ENCODE measurements around the gene PSMA6. TPM values are rescaled to one million over a fixed set of nuclear protein-coding genes. Genes with fewer than 3 reads are reported as not detected.

The PSMA6 gene
- total and polyA plus RNA-seq, 2 of the 13 experiments (the other 11 are each of a cell fraction or from before 2014, with no cell fraction given) = 525 to 1,109 TPM

DNA sequence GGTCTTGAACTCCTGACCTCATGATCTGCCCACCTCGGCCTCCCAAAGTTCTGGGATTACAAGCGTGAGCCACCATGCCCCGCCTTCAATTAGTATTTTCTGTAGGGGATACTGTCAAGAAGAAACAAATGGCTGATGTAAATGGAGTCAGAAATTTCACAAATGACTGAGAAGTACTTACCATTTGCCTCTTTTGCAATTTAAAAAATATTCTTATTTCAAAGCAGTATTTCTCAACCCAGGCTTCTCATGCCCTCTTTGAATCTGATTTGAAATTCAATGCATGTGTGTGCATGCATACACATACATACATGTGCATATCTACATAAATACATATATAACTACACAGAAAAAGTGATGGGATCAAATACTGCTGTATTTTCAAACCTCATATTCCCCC lies 4.4 kb downstream of the PSMA6 start:
- ChIA-PET POLR2A (interaction anchor here (0.7 kb wide), 2 partner anchors 109 to 174 kb away, joined by 3 to 6 read pairs; no protein-coding TSS in a partner anchor), CTCF (ENCODE audit: low intra/inter-chr PET ratio, low total read pairs) (no interaction called here)
- BruUV-seq (replicated peaks) = no TSS peak
- in situ Hi-C loops (cut with HindIII; ENCODE audit: extremely low pct_ligation_motif_present, low pct_unique_long_range_greater_than_20kb) (no loop called here), intact Hi-C loops (cut with micrococcal nuclease; ENCODE audit: unreplicated experiment) (loop anchor here (10.0 kb wide), 2 partner anchors 252 to 508 kb away; partner anchors contain the start of genes FAM177A1 and RALGAPA1)
- peaks cover 94% of the 10 kb centered on the region for H3K79me2 ChIP-seq (ENCODE audit: insufficient read depth, low read length)
- H3K9me3 ChIP-seq (ENCODE audit: low read length) = no peaks in the 10 kb centered on the region
- ATAC-seq = no peak
- H2AFZ ChIP-seq (ENCODE audit: low read length) = no peak overlapping the region
- H3K36me3 ChIP-seq (replicated peaks in 1 of 2; ENCODE audit: control insufficient read depth in 1 of 2, insufficient read depth in 2 of 2, low read length in 2 of 2) = peaks cover 8 to 14% of the 10 kb centered on the region in 2 experiments; a peak in 4 of 5 replicates
- H3K27me3 ChIP-seq (ENCODE audit: control insufficient read depth in 1 of 2, insufficient read depth in 2 of 2, low read length in 2 of 2) = no peaks in the 10 kb centered on the region; a peak in 2 of 5 replicates
- H3K27ac ChIP-seq (ENCODE audit: extremely low read length, insufficient read depth, low read length) = no peak overlapping the region
- H3K9ac ChIP-seq (ENCODE audit: insufficient read depth, low read depth, low read length) = no peak overlapping the region
- H3K4me1 ChIP-seq (ENCODE audit: insufficient read depth, low read length) = peaks cover 56% of the 10 kb centered on the region
- peaks cover 54% of the 10 kb centered on the region for H4K20me1 ChIP-seq (ENCODE audit: insufficient read depth, low read length)
- WGBS (ENCODE audit: low lambda C conversion rate) = 93% methylated on average over 3 of the region's 3 CpGs
- DNase-seq (ENCODE audit: low spot score) = no peak
- no peak overlapping the region for H3K4me2 ChIP-seq (ENCODE audit: low read depth, low read length)
- TF ChIP-seq, protein P1, sequence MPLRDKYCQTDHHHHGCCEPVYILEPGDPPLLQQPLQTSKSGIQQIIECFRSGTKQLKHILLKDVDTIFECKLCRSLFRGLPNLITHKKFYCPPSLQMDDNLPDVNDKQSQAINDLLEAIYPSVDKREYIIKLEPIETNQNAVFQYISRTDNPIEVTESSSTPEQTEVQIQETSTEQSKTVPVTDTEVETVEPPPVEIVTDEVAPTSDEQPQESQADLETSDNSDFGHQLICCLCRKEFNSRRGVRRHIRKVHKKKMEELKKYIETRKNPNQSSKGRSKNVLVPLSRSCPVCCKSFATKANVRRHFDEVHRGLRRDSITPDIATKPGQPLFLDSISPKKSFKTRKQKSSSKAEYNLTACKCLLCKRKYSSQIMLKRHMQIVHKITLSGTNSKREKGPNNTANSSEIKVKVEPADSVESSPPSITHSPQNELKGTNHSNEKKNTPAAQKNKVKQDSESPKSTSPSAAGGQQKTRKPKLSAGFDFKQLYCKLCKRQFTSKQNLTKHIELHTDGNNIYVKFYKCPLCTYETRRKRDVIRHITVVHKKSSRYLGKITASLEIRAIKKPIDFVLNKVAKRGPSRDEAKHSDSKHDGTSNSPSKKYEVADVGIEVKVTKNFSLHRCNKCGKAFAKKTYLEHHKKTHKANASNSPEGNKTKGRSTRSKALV (CRISPR knock-in tag; IDR thresholded peaks at IDR 0.05) = no peak
- TF ChIP-seq, protein P2, sequence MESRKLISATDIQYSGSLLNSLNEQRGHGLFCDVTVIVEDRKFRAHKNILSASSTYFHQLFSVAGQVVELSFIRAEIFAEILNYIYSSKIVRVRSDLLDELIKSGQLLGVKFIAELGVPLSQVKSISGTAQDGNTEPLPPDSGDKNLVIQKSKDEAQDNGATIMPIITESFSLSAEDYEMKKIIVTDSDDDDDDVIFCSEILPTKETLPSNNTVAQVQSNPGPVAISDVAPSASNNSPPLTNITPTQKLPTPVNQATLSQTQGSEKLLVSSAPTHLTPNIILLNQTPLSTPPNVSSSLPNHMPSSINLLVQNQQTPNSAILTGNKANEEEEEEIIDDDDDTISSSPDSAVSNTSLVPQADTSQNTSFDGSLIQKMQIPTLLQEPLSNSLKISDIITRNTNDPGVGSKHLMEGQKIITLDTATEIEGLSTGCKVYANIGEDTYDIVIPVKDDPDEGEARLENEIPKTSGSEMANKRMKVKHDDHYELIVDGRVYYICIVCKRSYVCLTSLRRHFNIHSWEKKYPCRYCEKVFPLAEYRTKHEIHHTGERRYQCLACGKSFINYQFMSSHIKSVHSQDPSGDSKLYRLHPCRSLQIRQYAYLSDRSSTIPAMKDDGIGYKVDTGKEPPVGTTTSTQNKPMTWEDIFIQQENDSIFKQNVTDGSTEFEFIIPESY (CRISPR knock-in tag; IDR thresholded peaks at IDR 0.05) = peak; percentile 33; the same call in 1 of the 2 replicates
- TF ChIP-seq, protein P3, sequence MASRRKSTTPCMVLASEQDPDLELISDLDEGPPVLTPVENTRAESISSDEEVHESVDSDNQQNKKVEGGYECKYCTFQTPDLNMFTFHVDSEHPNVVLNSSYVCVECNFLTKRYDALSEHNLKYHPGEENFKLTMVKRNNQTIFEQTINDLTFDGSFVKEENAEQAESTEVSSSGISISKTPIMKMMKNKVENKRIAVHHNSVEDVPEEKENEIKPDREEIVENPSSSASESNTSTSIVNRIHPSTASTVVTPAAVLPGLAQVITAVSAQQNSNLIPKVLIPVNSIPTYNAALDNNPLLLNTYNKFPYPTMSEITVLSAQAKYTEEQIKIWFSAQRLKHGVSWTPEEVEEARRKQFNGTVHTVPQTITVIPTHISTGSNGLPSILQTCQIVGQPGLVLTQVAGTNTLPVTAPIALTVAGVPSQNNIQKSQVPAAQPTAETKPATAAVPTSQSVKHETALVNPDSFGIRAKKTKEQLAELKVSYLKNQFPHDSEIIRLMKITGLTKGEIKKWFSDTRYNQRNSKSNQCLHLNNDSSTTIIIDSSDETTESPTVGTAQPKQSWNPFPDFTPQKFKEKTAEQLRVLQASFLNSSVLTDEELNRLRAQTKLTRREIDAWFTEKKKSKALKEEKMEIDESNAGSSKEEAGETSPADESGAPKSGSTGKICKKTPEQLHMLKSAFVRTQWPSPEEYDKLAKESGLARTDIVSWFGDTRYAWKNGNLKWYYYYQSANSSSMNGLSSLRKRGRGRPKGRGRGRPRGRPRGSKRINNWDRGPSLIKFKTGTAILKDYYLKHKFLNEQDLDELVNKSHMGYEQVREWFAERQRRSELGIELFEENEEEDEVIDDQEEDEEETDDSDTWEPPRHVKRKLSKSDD (CRISPR knock-in tag; IDR thresholded peaks at IDR 0.05; ENCODE audit: low read depth) = no peak
- peak; percentile 24; the same call in 1 of the 2 replicates for TF ChIP-seq GATAD2A (CRISPR knock-in tag; IDR thresholded peaks at IDR 0.05)
- 0 out of 2 replicates have a peak, but pooled peaks have one; percentile 26 for TF ChIP-seq ZSCAN30 (CRISPR knock-in tag; IDR thresholded peaks at IDR 0.05)
- TF ChIP-seq CEBPG (CRISPR knock-in tag; IDR thresholded peaks at IDR 0.05) = peak; percentile 63
- TF ChIP-seq, protein P4, sequence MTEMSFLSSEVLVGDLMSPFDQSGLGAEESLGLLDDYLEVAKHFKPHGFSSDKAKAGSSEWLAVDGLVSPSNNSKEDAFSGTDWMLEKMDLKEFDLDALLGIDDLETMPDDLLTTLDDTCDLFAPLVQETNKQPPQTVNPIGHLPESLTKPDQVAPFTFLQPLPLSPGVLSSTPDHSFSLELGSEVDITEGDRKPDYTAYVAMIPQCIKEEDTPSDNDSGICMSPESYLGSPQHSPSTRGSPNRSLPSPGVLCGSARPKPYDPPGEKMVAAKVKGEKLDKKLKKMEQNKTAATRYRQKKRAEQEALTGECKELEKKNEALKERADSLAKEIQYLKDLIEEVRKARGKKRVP (CRISPR knock-in tag; IDR thresholded peaks at IDR 0.05) = peak in 1 of 2 experiments; percentile 93; a peak in 2 of 4 replicates
- no peak overlapping the region for H3K4me3 ChIP-seq (replicated peaks in 1 of 3; ENCODE audit: insufficient read depth in 1 of 3, low read depth in 2 of 3, low read length in 3 of 3)
- FAIRE-seq = no peak
